IMR-90 (cell line): ENCODE data around the gene CFAP92. TPM values are rescaled to one million over a fixed set of nuclear protein-coding genes. Genes with fewer than 3 reads are reported as not detected.

Experiments used
- ATAC-seq: fragments of 200-7000 bp; cut with Tn5 transposase; 2 replicates; pipeline ENCODE4 v1.9.1; 2020; ENCODE audit warnings: low read depth, mild to moderate bottlenecking, moderate library complexity
- BruUV-seq: library from RNA; stranded (reverse); fragments of 400-500 nt; replicated peaks from 2 replicates; lab custom pipeline; 2021; lab: Mats Ljungman, UMichigan
- CTCF ChIA-PET: fragments of 300-600 bp; formaldehyde crosslinking; extraction: SDS; loops from one replicate; lab custom pipeline; 2021; ENCODE audit warnings: antibody characterized with exemption; lab: Yijun Ruan, JAX
- POLR2A ChIA-PET: fragments of 300-600 bp; sonication (Branson Sonifier 250); formaldehyde crosslinking; loops from one replicate; lab custom pipeline; 2022; ENCODE audit warnings: antibody characterized with exemption; ENCODE audit not compliant: unreplicated experiment; lab: Charles Lee
- DNase-seq: peaks from one replicate; pipeline ENCODE4 v3.0.0; 2013
- H2AFZ ChIP-seq: replicated peaks from 2 replicates; pipeline ENCODE3; 2013; ENCODE audit warnings: low read length, mild to moderate bottlenecking; ENCODE audit not compliant: poor library complexity
- H2AK5ac ChIP-seq: 2 replicates; pipeline ENCODE4 v1.6.1; 2013; ENCODE audit warnings: low read depth, low read length, inconsistent platforms
- H2AK9ac ChIP-seq: replicated peaks from 2 replicates; pipeline ENCODE3; 2013; ENCODE audit warnings: mild to moderate bottlenecking, low read depth, low read length, moderate library complexity; ENCODE audit not compliant: poor library complexity
- H2BK120ac ChIP-seq: 2 replicates; pipeline ENCODE4 v1.6.1; 2013; ENCODE audit warnings: low read depth, low read length, inconsistent platforms
- H2BK15ac ChIP-seq: 3 replicates; pipeline ENCODE4 v1.6.1; 2013; ENCODE audit warnings: low read depth, low read length, inconsistent platforms
- H2BK20ac ChIP-seq: 2 replicates; pipeline ENCODE4 v1.6.1; 2013; ENCODE audit warnings: low read depth, mild to moderate bottlenecking, inconsistent platforms, low read length, moderate library complexity
- H2BK5ac ChIP-seq: 2 replicates; pipeline ENCODE4 v1.6.1; 2013; ENCODE audit warnings: mild to moderate bottlenecking, low read depth, low read length, inconsistent platforms; ENCODE audit not compliant: poor library complexity, severe bottlenecking
- H3K14ac ChIP-seq: replicated peaks from 2 replicates; pipeline ENCODE4 v1.6.1; 2013; ENCODE audit warnings: low read depth, low read length, inconsistent platforms
- H3K18ac ChIP-seq: 2 replicates; pipeline ENCODE4 v1.6.1; 2013; ENCODE audit warnings: low read depth, low read length, control low read depth
- H3K23ac ChIP-seq: 2 replicates; pipeline ENCODE4 v1.6.1; 2013; ENCODE audit warnings: low read depth, low read length, inconsistent platforms
- H3K27ac ChIP-seq: 2 replicates; pipeline ENCODE4 v1.5.1; 2013; ENCODE audit warnings: mild to moderate bottlenecking, control low read depth, low read length; ENCODE audit not compliant: insufficient read depth
- H3K27me3 ChIP-seq: 2 replicates; pipeline ENCODE4 v1.6.1; 2013; ENCODE audit warnings: low read length; ENCODE audit not compliant: control insufficient read depth, insufficient read depth
- H3K36me3 ChIP-seq: 2 replicates; pipeline ENCODE4 v1.6.1; 2013; ENCODE audit warnings: low read length, mixed read lengths; ENCODE audit not compliant: control insufficient read depth, insufficient read depth
- H3K4ac ChIP-seq: 2 replicates; pipeline ENCODE4 v1.6.1; 2013; ENCODE audit warnings: low read depth, low read length, inconsistent platforms
- H3K4me1 ChIP-seq: 2 replicates; pipeline ENCODE4 v1.6.1; 2013; ENCODE audit warnings: low read length, mixed read lengths; ENCODE audit not compliant: control insufficient read depth, insufficient read depth
- H3K4me2 ChIP-seq: 2 replicates; pipeline ENCODE4 v1.6.1; 2013; ENCODE audit warnings: low read depth, mild to moderate bottlenecking, control low read depth, low read length, moderate library complexity
- H3K4me3 ChIP-seq: 2 replicates; pipeline ENCODE4 v1.5.1; 2013; ENCODE audit warnings: low read depth, mild to moderate bottlenecking, control low read depth, low read length, moderate library complexity; ENCODE audit not compliant: insufficient read depth
- H3K56ac ChIP-seq: 2 replicates; pipeline ENCODE4 v1.6.1; 2013; ENCODE audit warnings: low read length, inconsistent platforms; ENCODE audit not compliant: insufficient read depth; ENCODE audit errors: extremely low read depth
- H3K79me1 ChIP-seq, 2 experiments: 2 replicates each; pipeline ENCODE4 v1.6.1; 2013; ENCODE audit warnings: low read length in 2 of 2, inconsistent platforms in 1 of 2, low read depth in 1 of 2
- H3K9ac ChIP-seq: 2 replicates; pipeline ENCODE4 v1.6.1; 2013; ENCODE audit warnings: low read depth, low read length, control low read depth
- H3K9me1 ChIP-seq: 2 replicates; pipeline ENCODE4 v1.6.1; 2013; ENCODE audit warnings: low read length, inconsistent platforms; ENCODE audit not compliant: insufficient read depth
- H3K9me3 ChIP-seq: 2 replicates; pipeline ENCODE4 v1.6.1; 2013; ENCODE audit warnings: low read length; ENCODE audit not compliant: control insufficient read depth, insufficient read depth
- H4K20me1 ChIP-seq: 2 replicates; pipeline ENCODE4 v1.6.1; 2013; ENCODE audit warnings: low read length, inconsistent platforms; ENCODE audit not compliant: insufficient read depth
- H4K5ac ChIP-seq: 2 replicates; pipeline ENCODE4 v1.6.1; 2013; ENCODE audit warnings: mild to moderate bottlenecking, low read depth, low read length, control low read depth
- H4K8ac ChIP-seq, 2 experiments: 2 replicates each; pipeline ENCODE4 v1.6.1; 2013; ENCODE audit warnings: low read depth in 2 of 2, low read length in 2 of 2, control low read depth in 1 of 2, inconsistent platforms in 1 of 2
- H4K91ac ChIP-seq: 2 replicates; pipeline ENCODE4 v1.6.1; 2013; ENCODE audit warnings: low read depth, low read length, inconsistent platforms; ENCODE audit not compliant: insufficient read depth
- BHLHE40 ChIP-seq: fragments of 150-350 bp; IDR thresholded peaks from 2 replicates; pipeline ENCODE4 v1.6.1; 2016; ENCODE audit warnings: mild to moderate bottlenecking, low read depth, low read length
- CEBPB ChIP-seq: IDR thresholded peaks from 2 replicates; pipeline ENCODE4 v1.6.1; 2012; ENCODE audit warnings: low read depth, low read length, improper control_type of control experiment
- CHD1 ChIP-seq: IDR thresholded peaks from 2 replicates; pipeline ENCODE4 v1.6.1; 2012; ENCODE audit warnings: low read depth, low read length, improper control_type of control experiment
- ELK1 ChIP-seq: fragments of 150-350 bp; IDR thresholded peaks from 2 replicates; pipeline ENCODE4 v1.6.1; 2016; ENCODE audit warnings: low read depth, mild to moderate bottlenecking, low read length, moderate library complexity, borderline replicate concordance
- MAFK ChIP-seq: IDR thresholded peaks from 2 replicates; pipeline ENCODE4 v1.6.1; 2012; ENCODE audit warnings: low read depth, low read length, improper control_type of control experiment
- MAZ ChIP-seq: IDR thresholded peaks from 2 replicates; pipeline ENCODE4 v1.6.1; 2012; ENCODE audit warnings: low read depth, mild to moderate bottlenecking, low read length, improper control_type of control experiment, moderate library complexity, borderline replicate concordance
- MXI1 ChIP-seq: IDR thresholded peaks from 2 replicates; pipeline ENCODE4 v1.6.1; 2012; ENCODE audit warnings: low read depth, mild to moderate bottlenecking, low read length, moderate library complexity, borderline replicate concordance
- NFE2L2 ChIP-seq: fragments of 150-350 bp; IDR thresholded peaks from 2 replicates; pipeline ENCODE4 v1.6.1; 2016; ENCODE audit warnings: low read depth, mild to moderate bottlenecking, low read length
- POLR2A ChIP-seq: IDR thresholded peaks from 2 replicates; pipeline ENCODE4 v1.6.1; 2012; ENCODE audit warnings: mild to moderate bottlenecking, low read depth, low read length
- RAD21 ChIP-seq: IDR thresholded peaks from 2 replicates; pipeline ENCODE4 v1.6.1; 2012; ENCODE audit warnings: low read length, improper control_type of control experiment
- RCOR1 ChIP-seq: IDR thresholded peaks from 2 replicates; pipeline ENCODE4 v1.6.1; 2012; ENCODE audit warnings: mild to moderate bottlenecking, low read length, improper control_type of control experiment; ENCODE audit not compliant: insufficient replicate concordance
- RFX5 ChIP-seq: IDR thresholded peaks from 2 replicates; pipeline ENCODE4 v1.8.0; 2012; ENCODE audit warnings: low read depth, mild to moderate bottlenecking, low read length, moderate library complexity
- SMC3 ChIP-seq: fragments of 150-350 bp; IDR thresholded peaks from 2 replicates; pipeline ENCODE4 v1.6.1; 2016; ENCODE audit warnings: low read depth, mild to moderate bottlenecking, antibody characterized with exemption, low read length, moderate library complexity
- USF2 ChIP-seq: fragments of 150-350 bp; IDR thresholded peaks from 2 replicates; pipeline ENCODE4 v1.6.1; 2017; ENCODE audit warnings: mild to moderate bottlenecking, antibody characterized with exemption, low read length, low read depth
- WGBS, 2 experiments: methylation state at CpG; one replicate each; pipeline versions ENCODE4 v1.1.5 to v1.1.7; 2013; ENCODE audit warnings: missing lambda C conversion rate in 2 of 2; ENCODE audit not compliant: insufficient read length in 1 of 2; ENCODE audit errors: extremely low coverage in 2 of 2; 5-methylcytosine and 5-hydroxymethylcytosine counted together
- dilution Hi-C: fragments of 300-500 bp; cut with HindIII; formaldehyde crosslinking; loops from one replicate; pipeline ENCODE4 v1.14.3; 2018; ENCODE audit warnings: low sequenced_read_pairs; ENCODE audit not compliant: unreplicated experiment
- in situ Hi-C: fragments of 300-500 bp; cut with MboI; formaldehyde crosslinking; loops from 3 replicates; pipeline ENCODE4 v1.14.3; 2019; ENCODE audit warnings: low sequenced_read_pairs, inconsistent platforms, mixed read lengths
- intact Hi-C: fragments of 100-400 bp; cut with micrococcal nuclease; formaldehyde crosslinking; loops from 2 replicates; pipeline ENCODE4 v1.10.0; 2022
- polyA plus RNA-seq, 3 experiments: library from polyadenylated mRNA; depleted of rRNA; stranded (reverse); fragments of >200 nt; gene quantifications; 2 replicates each; pipeline ENCODE4 v1.2.3, GENCODE V29; 2012; ENCODE audit warnings: low replicate concordance in 1 of 3
- total RNA-seq: library from RNA; depleted of rRNA; stranded (reverse); fragments of >200 nt; gene quantifications from 2 replicates; pipeline ENCODE4 v1.2.3, GENCODE V29; 2012

CFAP92 gene
- total and polyA plus RNA-seq, 2 of the 4 experiments (the other 2 are of a cell fraction): not detected

- H3K36me3 ChIP-seq: no peaks in the 10 kb centered on the region
- intact Hi-C loops (no loop called here), in situ Hi-C loops (no loop called here), dilution Hi-C loops (no loop called here)
- H4K91ac ChIP-seq: no peak overlapping the region
- no peak overlapping the region for H4K8ac ChIP-seq
- H3K4me1 ChIP-seq: peaks cover 2% of the 10 kb centered on the region; the same call in 1 of the 2 replicates
- H3K56ac ChIP-seq: no peak overlapping the region
- WGBS, 2 experiments: 59% methylated on average over 2 of the region's 3 CpGs; no CpG with 5 or more reads in 1 of the 2 experiments
- ATAC-seq (no peak), DNase-seq (no peak)
- H3K27me3 ChIP-seq: peaks cover 36% of the 10 kb centered on the region
- no peak overlapping the region for H3K9ac ChIP-seq
- H3K79me1 ChIP-seq: no peaks in the 10 kb centered on the region
- TF ChIP-seq MAZ (no peak), RAD21 (no peak), MXI1 (no peak), SMC3 (no peak), BHLHE40 (no peak), POLR2A (no peak), RFX5 (no peak), MAFK (no peak), CHD1 (no peak), RCOR1 (no peak), ELK1 (no peak), CEBPB (no peak), USF2 (no peak), NFE2L2 (no peak)
- no peak overlapping the region for H3K4me3 ChIP-seq
- H2AK9ac ChIP-seq: no peak overlapping the region
- no peak overlapping the region for H3K14ac ChIP-seq
- H3K27ac ChIP-seq: no peak overlapping the region
- no peak overlapping the region for H2BK20ac ChIP-seq
- H3K4ac ChIP-seq: no peak overlapping the region
- peaks cover 5% of the 10 kb centered on the region; the same call in 1 of the 2 replicates for H4K20me1 ChIP-seq
- no peak overlapping the region for H2AFZ ChIP-seq
- no peak overlapping the region for H3K4me2 ChIP-seq
- H4K5ac ChIP-seq: no peak overlapping the region
- no peaks in the 10 kb centered on the region for H3K9me1 ChIP-seq
- H3K18ac ChIP-seq: no peak overlapping the region
- H2BK5ac ChIP-seq: no peak overlapping the region
- no peak overlapping the region for H3K23ac ChIP-seq
- POLR2A ChIA-PET: no interaction called here
- H3K9me3 ChIP-seq: peaks cover 6% of the 10 kb centered on the region
- H2AK5ac ChIP-seq: no peak overlapping the region
- no peak overlapping the region for H2BK15ac ChIP-seq
- BruUV-seq: no TSS peak
- CTCF ChIA-PET: interaction anchor here (0.7 kb wide), 1 partner anchor 13 kb away, joined by 3 read pairs; no protein-coding TSS in a partner anchor
- no peak overlapping the region for H2BK120ac ChIP-seq
These were observed 46.1 kb upstream of the CFAP92 start for GRCh38 chr3:129040039-129040336.
